Measurements from ENCODE around the gene ETS1.

The ETS1 gene

GRCh38 chr11:128479144-128479543, 108.2 kb downstream of the ETS1 start:
- no peaks in the 10 kb centered on the region for H4K20me1 ChIP-seq (ENCODE audit: insufficient read depth)
- H3K4me3 ChIP-seq (IDR thresholded peaks at IDR 0.05; ENCODE audit: insufficient read depth, low read depth, low read length) = no peak overlapping the region
- no peaks in the 10 kb centered on the region for H3K27me3 ChIP-seq (ENCODE audit: insufficient read depth, low read depth)
- H3K9ac ChIP-seq = no peak overlapping the region
- no peak overlapping the region for H3K4me2 ChIP-seq
- H3K4me1 ChIP-seq (ENCODE audit: low read depth, poor library complexity, severe bottlenecking) = peaks cover 87% of the 10 kb centered on the region
- no peak for TF ChIP-seq CTCF (conservative IDR thresholded peaks at IDR 0.05; ENCODE audit: low read depth, low read length)
- no peaks in the 10 kb centered on the region for H3K36me3 ChIP-seq (ENCODE audit: insufficient read depth)
- H3K79me2 ChIP-seq (ENCODE audit: insufficient read depth, low read depth) = peaks cover 13% of the 10 kb centered on the region; the same call in 1 of the 2 replicates
- no peak overlapping the region for H3K27ac ChIP-seq
- H2AFZ ChIP-seq (ENCODE audit: low read depth) = no peak overlapping the region

- Histone ChIP-seq H3K27me3 (ENCODE audit: insufficient read depth, low read depth) (no peaks in the 10 kb centered on the region), H4K20me1 (ENCODE audit: insufficient read depth) (no peaks in the 10 kb centered on the region), H3K36me3 (ENCODE audit: insufficient read depth) (no peaks in the 10 kb centered on the region), H2AFZ (ENCODE audit: low read depth) (no peak overlapping the region), H3K27ac (no peak overlapping the region), H3K79me2 (ENCODE audit: insufficient read depth, low read depth) (peaks cover 13% of the 10 kb centered on the region; the same call in 1 of the 2 replicates), H3K4me3 (IDR thresholded peaks at IDR 0.05; ENCODE audit: insufficient read depth, low read depth, low read length) (no peak overlapping the region), H3K4me1 (ENCODE audit: low read depth, poor library complexity, severe bottlenecking) (peaks cover 87% of the 10 kb centered on the region), H3K9ac (no peak overlapping the region), H3K4me2 (no peak overlapping the region)
- no peak for TF ChIP-seq CTCF (conservative IDR thresholded peaks at IDR 0.05; ENCODE audit: low read depth, low read length)
These were observed 109.1 kb downstream of the ETS1 start for GRCh38 chr11:128478305-128478704.

- Histone ChIP-seq H3K27me3 (ENCODE audit: insufficient read depth, low read depth) (no peaks in the 10 kb centered on the region), H3K27ac (no peak overlapping the region), H3K79me2 (ENCODE audit: insufficient read depth, low read depth) (peaks cover 13% of the 10 kb centered on the region; the same call in 1 of the 2 replicates), H2AFZ (ENCODE audit: low read depth) (no peak overlapping the region), H3K4me1 (ENCODE audit: low read depth, poor library complexity, severe bottlenecking) (peaks cover 88% of the 10 kb centered on the region), H3K9ac (no peak overlapping the region), H3K36me3 (ENCODE audit: insufficient read depth) (no peaks in the 10 kb centered on the region), H3K4me2 (no peak overlapping the region), H3K4me3 (IDR thresholded peaks at IDR 0.05; ENCODE audit: insufficient read depth, low read depth, low read length) (no peak overlapping the region), H4K20me1 (ENCODE audit: insufficient read depth) (no peaks in the 10 kb centered on the region)
- no peak for TF ChIP-seq CTCF (conservative IDR thresholded peaks at IDR 0.05; ENCODE audit: low read depth, low read length)
These were observed 109.5 kb downstream of the ETS1 start for GRCh38 chr11:128477811-128478210.

GRCh38 chr11:128477278-128477677, 110.1 kb downstream of the ETS1 start:
- peaks cover 13% of the 10 kb centered on the region; the same call in 1 of the 2 replicates for H3K79me2 ChIP-seq (ENCODE audit: insufficient read depth, low read depth)
- no peak for TF ChIP-seq CTCF (conservative IDR thresholded peaks at IDR 0.05; ENCODE audit: low read depth, low read length)
- no peak overlapping the region for H3K4me3 ChIP-seq (IDR thresholded peaks at IDR 0.05; ENCODE audit: insufficient read depth, low read depth, low read length)
- no peak overlapping the region for H2AFZ ChIP-seq (ENCODE audit: low read depth)
- no peaks in the 10 kb centered on the region for H3K36me3 ChIP-seq (ENCODE audit: insufficient read depth)
- no peak overlapping the region for H3K27ac ChIP-seq
- no peaks in the 10 kb centered on the region for H3K27me3 ChIP-seq (ENCODE audit: insufficient read depth, low read depth)
- H4K20me1 ChIP-seq (ENCODE audit: insufficient read depth) = no peaks in the 10 kb centered on the region
- H3K4me1 ChIP-seq (ENCODE audit: low read depth, poor library complexity, severe bottlenecking) = peaks cover 89% of the 10 kb centered on the region
- no peak overlapping the region; the same call in 1 of the 2 replicates for H3K4me2 ChIP-seq
- H3K9ac ChIP-seq = no peak overlapping the region
